Measurements from ENCODE around the gene PRDM10.

The PRDM10 gene

GRCh38 chr11:130032931-130033330 is 30.3 kb upstream of the PRDM10 start:
- H3K4me3 ChIP-seq (ENCODE audit: low read depth, low read length): no peak overlapping the region
- no peak for TF ChIP-seq MYC (IDR thresholded peaks at IDR 0.05; ENCODE audit: low read depth, low read length)
- no peak for TF ChIP-seq MAX (IDR thresholded peaks at IDR 0.05; ENCODE audit: low read depth, low read length)
- TF ChIP-seq POLR2A (IDR thresholded peaks at IDR 0.05; ENCODE audit: extremely low read depth, insufficient read length): no peak
- TF ChIP-seq CTCF (IDR thresholded peaks at IDR 0.05; ENCODE audit: low read depth, low read length): no peak

GRCh38 chr11:130031945-130032344 is 29.3 kb upstream of the PRDM10 start:
- no peak for TF ChIP-seq CTCF (IDR thresholded peaks at IDR 0.05; ENCODE audit: low read depth, low read length)
- no peak for DNase-seq (ENCODE audit: low read depth)
- no peak overlapping the region for H3K4me3 ChIP-seq (ENCODE audit: low read depth, low read length)

More at GRCh38 chr11:130032931-130033330, 30.3 kb upstream of the PRDM10 start:
- DNase-seq (ENCODE audit: low read depth): no peak

- DNase-seq (ENCODE audit: low read depth): no peak
- H3K4me3 ChIP-seq (ENCODE audit: low read depth, low read length): no peak overlapping the region
- TF ChIP-seq MAX (IDR thresholded peaks at IDR 0.05; ENCODE audit: low read depth, low read length): no peak
- TF ChIP-seq POLR2A (IDR thresholded peaks at IDR 0.05; ENCODE audit: extremely low read depth, insufficient read length): no peak
- TF ChIP-seq MYC (IDR thresholded peaks at IDR 0.05; ENCODE audit: low read depth, low read length): no peak
- TF ChIP-seq CTCF (IDR thresholded peaks at IDR 0.05; ENCODE audit: low read depth, low read length): no peak
Measured at GRCh38 chr11:130031056-130031455, 28.4 kb upstream of the PRDM10 start.

- no peak overlapping the region for H3K4me3 ChIP-seq (ENCODE audit: low read depth, low read length)
- TF ChIP-seq CTCF (IDR thresholded peaks at IDR 0.05; ENCODE audit: low read depth, low read length) (no peak), MYC (IDR thresholded peaks at IDR 0.05; ENCODE audit: low read depth, low read length) (no peak), POLR2A (IDR thresholded peaks at IDR 0.05; ENCODE audit: extremely low read depth, insufficient read length) (no peak), MAX (IDR thresholded peaks at IDR 0.05; ENCODE audit: low read depth, low read length) (no peak)
- DNase-seq (ENCODE audit: low read depth): peak; percentile 60
Measured at GRCh38 chr11:130029137-130029536, 26.5 kb upstream of the PRDM10 start.

- no peak overlapping the region for H3K4me3 ChIP-seq (ENCODE audit: low read depth, low read length)
- no peak for TF ChIP-seq CTCF (IDR thresholded peaks at IDR 0.05; ENCODE audit: low read depth, low read length)
- TF ChIP-seq MYC (IDR thresholded peaks at IDR 0.05; ENCODE audit: low read depth, low read length): no peak
- TF ChIP-seq POLR2A (IDR thresholded peaks at IDR 0.05; ENCODE audit: extremely low read depth, insufficient read length): no peak
- no peak for TF ChIP-seq MAX (IDR thresholded peaks at IDR 0.05; ENCODE audit: low read depth, low read length)
- DNase-seq (ENCODE audit: low read depth): no peak
Measured at GRCh38 chr11:130025371-130025770, 22.7 kb upstream of the PRDM10 start.

GRCh38 chr11:130024361-130024760 is 21.7 kb upstream of the PRDM10 start:
- TF ChIP-seq MYC (IDR thresholded peaks at IDR 0.05; ENCODE audit: low read depth, low read length) (no peak), CTCF (IDR thresholded peaks at IDR 0.05; ENCODE audit: low read depth, low read length) (no peak), POLR2A (IDR thresholded peaks at IDR 0.05; ENCODE audit: extremely low read depth, insufficient read length) (no peak), MAX (IDR thresholded peaks at IDR 0.05; ENCODE audit: low read depth, low read length) (no peak)
- DNase-seq (ENCODE audit: low read depth): no peak
- no peak overlapping the region for H3K4me3 ChIP-seq (ENCODE audit: low read depth, low read length)

Measured in NB4 (cell line).